GM23248 (cell line): Measurements from ENCODE around the gene ABHD1. TPM values are rescaled to one million over a fixed set of nuclear protein-coding genes. Genes with fewer than 3 reads are reported as not detected.

Experiments
- DNase-seq: peaks from one replicate; pipeline ENCODE4 v3.0.0-alpha.2; 2015
- H2AFZ ChIP-seq: fragments of 200-600 bp; sonication (generic); 2 replicates; pipeline ENCODE4 v1.6.1; 2016; ENCODE audit warnings: antibody characterized with exemption
- H3F3A ChIP-seq: fragments of 200-600 bp; sonication (generic); 2 replicates; pipeline ENCODE4 v1.6.1; 2016; ENCODE audit warnings: mild to moderate bottlenecking, antibody characterized with exemption, mixed run types; ENCODE audit not compliant: insufficient read depth
- H3K27ac ChIP-seq: fragments of 200-600 bp; sonication (generic); 2 replicates; pipeline ENCODE4 v1.5.1; 2016; ENCODE audit warnings: mild to moderate bottlenecking
- H3K27me3 ChIP-seq: fragments of 200-600 bp; sonication (generic); replicated peaks from 2 replicates; pipeline ENCODE4 v1.6.1; 2016; ENCODE audit warnings: mild to moderate bottlenecking; ENCODE audit not compliant: insufficient read depth
- H3K36me3 ChIP-seq: fragments of 200-600 bp; sonication (generic); 2 replicates; pipeline ENCODE4 v1.6.1; 2016; ENCODE audit warnings: low read depth, mild to moderate bottlenecking
- H3K4me1 ChIP-seq: fragments of 200-600 bp; sonication (generic); 2 replicates; pipeline ENCODE4 v1.6.1; 2016; ENCODE audit warnings: mild to moderate bottlenecking; ENCODE audit not compliant: insufficient read depth
- H3K4me2 ChIP-seq: fragments of 200-600 bp; sonication (generic); one replicate; pipeline ENCODE4 v1.6.1; 2016; ENCODE audit warnings: mild to moderate bottlenecking; ENCODE audit not compliant: unreplicated experiment
- H3K4me3 ChIP-seq: fragments of 200-600 bp; sonication (generic); 2 replicates; pipeline ENCODE4 v1.5.1; 2016; ENCODE audit warnings: mild to moderate bottlenecking
- H3K79me2 ChIP-seq: fragments of 200-600 bp; sonication (generic); 2 replicates; pipeline ENCODE4 v1.6.1; 2016; ENCODE audit warnings: mild to moderate bottlenecking; ENCODE audit not compliant: insufficient read depth
- H3K9ac ChIP-seq: fragments of 200-600 bp; sonication (generic); 2 replicates; pipeline ENCODE4 v1.6.1; 2016; ENCODE audit warnings: mild to moderate bottlenecking
- H3K9me2 ChIP-seq: fragments of 200-600 bp; sonication (generic); 2 replicates; pipeline ENCODE4 v1.6.1; 2016; ENCODE audit warnings: mixed run types, mild to moderate bottlenecking, moderate library complexity; ENCODE audit not compliant: insufficient read depth
- H3K9me3 ChIP-seq: fragments of 200-600 bp; sonication (generic); one replicate; pipeline ENCODE4 v1.6.1; 2017; ENCODE audit warnings: low read depth
- H4K20me1 ChIP-seq: fragments of 200-600 bp; sonication (generic); 2 replicates; pipeline ENCODE4 v1.6.0; 2016; ENCODE audit not compliant: insufficient read depth
- EZH2 ChIP-seq: fragments of 200-600 bp; sonication (generic); IDR thresholded peaks from 2 replicates; pipeline ENCODE4 v1.6.1; 2018; ENCODE audit warnings: antibody characterized with exemption, mild to moderate bottlenecking; ENCODE audit not compliant: insufficient read depth, poor library complexity, severe bottlenecking
- EZH2phosphoT487 ChIP-seq: fragments of 200-600 bp; sonication (generic); IDR thresholded peaks from 2 replicates; pipeline ENCODE4 v1.6.1; 2018; ENCODE audit warnings: antibody characterized with exemption, moderate library complexity, mild to moderate bottlenecking, low read depth; ENCODE audit not compliant: insufficient read depth
- WGBS, 2 experiments: methylation state at CpG; one replicate each; pipeline ENCODE4 v1.1.6; 2015 to 2017; ENCODE audit warnings: low lambda C conversion rate in 2 of 2, low coverage in 1 of 2; ENCODE audit errors: missing lambda C conversion rate in 2 of 2; 5-methylcytosine and 5-hydroxymethylcytosine counted together
- in situ Hi-C: fragments of 300-500 bp; cut with MboI; formaldehyde crosslinking; loops from 2 replicates; pipeline ENCODE4 v1.15.0; 2020
- polyA plus RNA-seq: library from polyadenylated mRNA; unstranded; fragments of >200 nt; fragmentation: Nextera tagmentation; extraction: Ambion mirVana; gene quantifications from 2 replicates; pipeline ENCODE4 v1.2.1, GENCODE V29; 2016
- total RNA-seq: library from RNA; depleted of rRNA; stranded (reverse); fragments of >200 nt; shearing (Covaris generic); gene quantifications from 2 replicates; pipeline ENCODE4 v1.2.3, GENCODE V29; 2014

ABHD1 gene
- total and polyA plus RNA-seq, 2 experiments from 2014 or later = not detected

DNA sequence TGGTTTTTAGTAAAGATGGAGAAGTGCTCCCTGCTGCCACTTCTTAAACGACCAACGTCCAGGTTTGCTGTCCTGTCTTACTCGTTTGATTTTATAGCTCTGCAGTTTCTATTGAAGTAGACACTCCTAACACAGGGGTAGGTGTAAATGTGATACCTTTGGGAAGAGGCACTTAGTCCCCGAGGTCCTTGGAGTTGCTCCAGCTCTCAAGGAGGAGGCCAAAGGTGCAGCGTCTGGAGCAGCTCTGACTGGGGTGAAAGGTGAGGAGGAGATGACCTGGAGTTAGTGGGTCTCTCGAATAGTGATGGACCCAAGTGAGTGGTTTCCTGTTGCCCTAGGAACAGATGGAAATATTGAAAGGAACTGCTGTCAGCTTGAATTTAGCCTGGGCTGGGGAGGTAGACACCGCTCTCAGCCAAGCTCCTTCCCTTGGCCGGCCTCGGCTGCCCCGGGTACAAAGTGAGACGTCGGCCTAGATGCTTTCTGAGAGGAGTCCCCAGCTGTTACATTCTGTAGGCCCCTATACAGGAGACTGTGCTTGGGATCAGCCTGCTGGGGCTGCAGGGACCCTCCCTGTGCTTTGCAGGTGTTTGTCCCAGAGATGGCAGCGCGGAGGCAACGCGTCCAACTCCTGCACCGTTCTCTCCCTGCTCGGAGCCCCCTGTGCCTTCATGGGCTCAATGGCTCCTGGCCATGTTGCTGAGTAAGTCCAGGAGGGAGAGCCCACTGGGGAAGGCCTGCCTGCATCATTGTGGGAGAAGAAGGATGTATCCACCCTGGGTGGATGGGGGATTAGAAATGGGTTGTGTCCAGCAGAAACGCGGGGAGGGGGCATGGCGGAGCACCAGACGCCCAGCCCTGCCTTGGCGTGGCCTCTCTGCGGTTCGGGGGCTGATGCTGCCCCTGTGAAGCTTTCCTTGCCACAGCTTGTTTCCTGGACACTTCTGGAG lies 31.6 kb upstream of the ABHD1 start:
- TF ChIP-seq EZH2phosphoT487 (no peak), EZH2 (no peak)
- Histone ChIP-seq H3F3A (no peaks in the 10 kb centered on the region), H3K9ac (no peak overlapping the region), H3K27ac (no peak overlapping the region), H3K27me3 (no peaks in the 10 kb centered on the region), H2AFZ (no peak overlapping the region), H3K4me3 (no peak overlapping the region), H3K9me3 (no peaks in the 10 kb centered on the region), H3K79me2 (no peaks in the 10 kb centered on the region), H3K4me2 (no peak overlapping the region), H3K4me1 (no peaks in the 10 kb centered on the region), H4K20me1 (no peaks in the 10 kb centered on the region), H3K9me2 (no peaks in the 10 kb centered on the region), H3K36me3 (no peaks in the 10 kb centered on the region)
- WGBS, 2 experiments = 73 to 74% methylated on average over 25 of the region's 25 CpGs
- DNase-seq = no peak
- in situ Hi-C loops = no loop called here

DNA sequence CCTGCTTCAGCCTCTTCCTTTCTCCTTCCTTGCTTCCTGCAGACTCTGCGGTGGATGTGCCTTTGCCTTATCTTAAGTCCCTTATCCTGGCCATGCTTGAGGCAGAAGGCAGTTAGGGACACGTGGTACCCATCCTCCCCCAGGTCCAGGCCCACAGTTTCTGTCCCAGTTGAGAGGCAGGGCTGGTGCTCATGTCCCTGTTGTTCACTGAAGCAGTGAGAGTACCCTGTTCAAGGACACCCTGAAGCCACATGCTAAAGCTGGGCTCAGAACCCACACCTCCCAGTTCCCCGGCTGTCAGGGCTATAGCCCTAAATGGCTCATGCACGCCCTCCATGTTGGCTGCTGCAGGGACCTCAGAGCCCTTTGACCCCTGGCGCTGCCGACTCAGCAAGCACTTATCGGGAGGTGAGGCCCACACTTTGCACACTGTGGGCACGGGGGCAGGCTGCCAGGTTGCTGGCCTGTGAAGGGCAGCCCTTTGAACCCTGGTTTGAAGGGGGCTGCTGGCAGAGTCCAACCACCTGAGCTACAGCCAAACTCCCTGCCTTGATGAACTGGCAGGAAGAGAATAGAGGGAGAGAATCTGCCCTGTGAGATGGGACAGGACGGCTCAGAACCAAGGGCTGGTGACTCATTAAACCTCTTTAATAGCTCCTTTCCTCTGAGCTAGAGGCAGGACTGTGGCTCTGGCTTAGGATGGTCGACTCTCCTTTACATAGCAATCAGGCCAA lies 30.8 kb upstream of the ABHD1 start:
- Histone ChIP-seq H3K79me2 (no peaks in the 10 kb centered on the region), H3K9me3 (no peaks in the 10 kb centered on the region), H3K9me2 (no peaks in the 10 kb centered on the region), H3K36me3 (no peaks in the 10 kb centered on the region), H3K9ac (no peak overlapping the region), H3K4me1 (no peaks in the 10 kb centered on the region), H3K27ac (no peak overlapping the region), H2AFZ (no peak overlapping the region), H3K27me3 (no peaks in the 10 kb centered on the region), H3K4me3 (no peak overlapping the region), H3F3A (no peaks in the 10 kb centered on the region), H3K4me2 (no peak overlapping the region), H4K20me1 (no peaks in the 10 kb centered on the region)
- 62 to 64% methylated on average over 10 of the region's 10 CpGs for WGBS, 2 experiments
- in situ Hi-C loops = no loop called here
- no peak for TF ChIP-seq EZH2phosphoT487
- peak; percentile 47 for DNase-seq

DNA sequence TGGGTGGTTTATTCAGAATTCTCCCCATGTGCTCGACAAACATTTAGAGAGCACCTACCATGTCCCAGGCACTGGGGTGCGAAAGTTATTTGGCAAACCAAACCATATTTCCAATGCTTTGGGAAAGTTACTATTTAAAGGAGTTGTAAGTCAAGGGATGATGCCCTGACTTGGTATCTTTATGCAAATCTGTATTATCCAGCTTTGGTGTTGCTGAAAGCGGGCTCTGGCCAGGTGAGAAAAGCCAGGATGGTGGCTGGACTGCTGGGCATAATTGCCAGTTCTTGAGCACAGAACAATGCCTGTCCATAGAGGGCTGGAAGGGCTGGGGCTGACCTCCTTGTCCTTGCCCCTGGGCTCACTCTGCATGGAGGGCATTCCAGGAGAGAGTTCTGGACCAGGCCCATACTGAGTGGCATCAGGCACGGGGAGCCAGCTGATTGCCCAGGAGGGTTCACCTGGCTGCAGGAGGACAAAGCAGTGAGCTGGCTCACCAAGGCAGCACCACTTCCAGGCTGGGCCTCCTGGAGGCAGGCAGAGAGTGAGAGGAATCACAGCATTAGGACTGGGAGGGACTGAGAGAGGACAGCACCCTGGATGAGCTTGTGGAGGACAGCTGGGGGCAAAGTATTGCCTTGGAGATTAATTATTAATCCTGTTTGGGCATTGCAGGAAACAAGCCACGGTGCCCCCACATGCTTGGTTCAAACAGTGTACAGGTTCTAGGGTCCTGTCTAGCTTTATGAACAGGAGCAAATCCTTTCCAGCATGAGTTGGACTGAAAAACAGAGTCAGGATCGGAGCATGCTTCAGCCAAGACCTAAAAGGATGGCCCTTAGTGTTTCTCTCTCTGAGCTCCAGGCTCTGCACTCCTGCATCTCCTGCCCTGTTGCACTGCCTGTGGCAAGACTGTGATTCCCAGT lies 29.9 kb upstream of the ABHD1 start:
- Histone ChIP-seq H3K4me1 (no peaks in the 10 kb centered on the region), H3K27me3 (no peaks in the 10 kb centered on the region), H3K9me3 (no peaks in the 10 kb centered on the region), H3K4me2 (no peak overlapping the region), H3F3A (no peaks in the 10 kb centered on the region), H3K36me3 (no peaks in the 10 kb centered on the region), H3K79me2 (no peaks in the 10 kb centered on the region), H3K9ac (no peak overlapping the region), H3K9me2 (no peaks in the 10 kb centered on the region), H3K4me3 (no peak overlapping the region), H4K20me1 (no peaks in the 10 kb centered on the region), H3K27ac (no peak overlapping the region), H2AFZ (no peak overlapping the region)
- in situ Hi-C loops = no loop called here
- DNase-seq = no peak
- 87 to 92% methylated on average over 6 of the region's 6 CpGs for WGBS, 2 experiments
- TF ChIP-seq EZH2 = no peak
- TF ChIP-seq EZH2phosphoT487 = no peak
